ENCODE data around the gene C10orf62. TPM values are rescaled to one million over a fixed set of nuclear protein-coding genes. Genes with fewer than 3 reads are reported as not detected.

C10orf62 gene
- total RNA-seq, result not detected in 2 replicates

GRCh38 chr10:97589479-97589878 lies at the start of gene C10orf62:
Gene C10orf62, plus strand, starts transcription at chr10:97589721. Its CDS starts 177 bp downstream, at chr10:97589898.

GRCh38 chr10:97572214-97572989 lies 17.1 kb upstream of the C10orf62 start, which contains the start of gene ANKRD2:
Gene ANKRD2, plus strand, starts transcription at chr10:97572779. Its CDS starts 10 bp downstream, at chr10:97572789.

GRCh38 chr10:97584060-97584797 lies 5.3 kb upstream of the C10orf62 start, which contains the start of gene HOGA1:
Gene HOGA1, plus strand, starts transcription at chr10:97584389. Its CDS starts 315 bp downstream, at chr10:97584704.

GRCh38 chr10:97632949-97633884 lies 43.7 kb downstream of the C10orf62 start, which contains the start of gene MORN4:
Gene MORN4, minus strand, starts transcription at chr10:97633500. Its CDS starts 13,847 bp downstream, at chr10:97619653.

GRCh38 chr10:97640174-97640867 lies 50.8 kb downstream of the C10orf62 start, which contains the start of gene PI4K2A:
Gene PI4K2A, plus strand, starts transcription at chr10:97640671. Its CDS starts 72 bp downstream, at chr10:97640743.

Other genes with a start within 250 kb of the C10orf62 start
- 13.1 and 23.2 TPM in 2 replicates for gene RRP12, start 188.4 kb upstream of the C10orf62 start, total RNA-seq
- gene PGAM1, start 163.5 kb upstream of the C10orf62 start, total RNA-seq, result 296 and 398 TPM in 2 replicates
- 21.7 and 22.3 TPM in 2 replicates for gene EXOSC1, start 143.7 kb upstream of the C10orf62 start, total RNA-seq
- gene ZDHHC16, start 143.5 kb upstream of the C10orf62 start, total RNA-seq, result 20.1 and 24.5 TPM in 2 replicates
- gene MMS19, start 91.3 kb upstream of the C10orf62 start, total RNA-seq, result 96.3 and 108 TPM in 2 replicates
- 48.3 and 48.9 TPM in 2 replicates for gene UBTD1, start 90.8 kb upstream of the C10orf62 start, total RNA-seq
- not detected in 2 replicates for gene ANKRD2, start 16.9 kb upstream of the C10orf62 start, total RNA-seq
- not detected in 2 replicates for gene HOGA1, start 5.3 kb upstream of the C10orf62 start, total RNA-seq
- 2.7 and 15.4 TPM in 2 replicates for gene MORN4, start 43.8 kb downstream of the C10orf62 start, total RNA-seq
- gene PI4K2A, start 51.0 kb downstream of the C10orf62 start, total RNA-seq, result 17.5 and 19.1 TPM in 2 replicates
- gene AVPI1, start 97.5 kb downstream of the C10orf62 start, total RNA-seq, result 6.4 and 6.8 TPM in 2 replicates
- 42.2 and 42.3 TPM in 2 replicates for gene MARVELD1, start 124.0 kb downstream of the C10orf62 start, total RNA-seq
- 11.2 and 11.4 TPM in 2 replicates for gene ZFYVE27, start 147.4 kb downstream of the C10orf62 start, total RNA-seq
- 0.10 and 0.19 TPM in 2 replicates for gene SFRP5, start 182.3 kb downstream of the C10orf62 start, total RNA-seq

Data from cardiac ventricle fibroblast (primary cell).